IMR-90 (cell line): ENCODE results near the gene CTNNA2. TPM values are rescaled to one million over a fixed set of nuclear protein-coding genes. Genes with fewer than 3 reads are reported as not detected.
A peak's percentile ranks its signal among the peaks of the same experiment; 100 is the strongest.

Experiments
- ATAC-seq: fragments of 200-7000 bp; cut with Tn5 transposase; 2 replicates; pipeline ENCODE4 v1.9.1; 2020; ENCODE audit warnings: low read depth, mild to moderate bottlenecking, moderate library complexity
- BruUV-seq: library from RNA; stranded (reverse); fragments of 400-500 nt; replicated peaks from 2 replicates; lab custom pipeline; 2021; lab: Mats Ljungman, UMichigan
- CTCF ChIA-PET: fragments of 300-600 bp; formaldehyde crosslinking; extraction: SDS; loops from one replicate; lab custom pipeline; 2021; ENCODE audit warnings: antibody characterized with exemption; lab: Yijun Ruan, JAX
- POLR2A ChIA-PET: fragments of 300-600 bp; sonication (Branson Sonifier 250); formaldehyde crosslinking; loops from one replicate; lab custom pipeline; 2022; ENCODE audit warnings: antibody characterized with exemption; ENCODE audit not compliant: unreplicated experiment; lab: Charles Lee
- DNase-seq: peaks from one replicate; pipeline ENCODE4 v3.0.0; 2013
- H2AFZ ChIP-seq: replicated peaks from 2 replicates; pipeline ENCODE3; 2013; ENCODE audit warnings: low read length, mild to moderate bottlenecking; ENCODE audit not compliant: poor library complexity
- H2AK5ac ChIP-seq: 2 replicates; pipeline ENCODE4 v1.6.1; 2013; ENCODE audit warnings: low read depth, low read length, inconsistent platforms
- H2AK9ac ChIP-seq: replicated peaks from 2 replicates; pipeline ENCODE3; 2013; ENCODE audit warnings: mild to moderate bottlenecking, low read depth, low read length, moderate library complexity; ENCODE audit not compliant: poor library complexity
- H2BK120ac ChIP-seq: 2 replicates; pipeline ENCODE4 v1.6.1; 2013; ENCODE audit warnings: low read depth, low read length, inconsistent platforms
- H2BK15ac ChIP-seq: 3 replicates; pipeline ENCODE4 v1.6.1; 2013; ENCODE audit warnings: low read depth, low read length, inconsistent platforms
- H2BK20ac ChIP-seq: 2 replicates; pipeline ENCODE4 v1.6.1; 2013; ENCODE audit warnings: low read depth, mild to moderate bottlenecking, inconsistent platforms, low read length, moderate library complexity
- H2BK5ac ChIP-seq: 2 replicates; pipeline ENCODE4 v1.6.1; 2013; ENCODE audit warnings: mild to moderate bottlenecking, low read depth, low read length, inconsistent platforms; ENCODE audit not compliant: poor library complexity, severe bottlenecking
- H3K14ac ChIP-seq: replicated peaks from 2 replicates; pipeline ENCODE4 v1.6.1; 2013; ENCODE audit warnings: low read depth, low read length, inconsistent platforms
- H3K18ac ChIP-seq: 2 replicates; pipeline ENCODE4 v1.6.1; 2013; ENCODE audit warnings: low read depth, low read length, control low read depth
- H3K23ac ChIP-seq: 2 replicates; pipeline ENCODE4 v1.6.1; 2013; ENCODE audit warnings: low read depth, low read length, inconsistent platforms
- H3K27ac ChIP-seq: 2 replicates; pipeline ENCODE4 v1.5.1; 2013; ENCODE audit warnings: mild to moderate bottlenecking, control low read depth, low read length; ENCODE audit not compliant: insufficient read depth
- H3K27me3 ChIP-seq: 2 replicates; pipeline ENCODE4 v1.6.1; 2013; ENCODE audit warnings: low read length; ENCODE audit not compliant: control insufficient read depth, insufficient read depth
- H3K36me3 ChIP-seq: 2 replicates; pipeline ENCODE4 v1.6.1; 2013; ENCODE audit warnings: low read length, mixed read lengths; ENCODE audit not compliant: control insufficient read depth, insufficient read depth
- H3K4ac ChIP-seq: 2 replicates; pipeline ENCODE4 v1.6.1; 2013; ENCODE audit warnings: low read depth, low read length, inconsistent platforms
- H3K4me1 ChIP-seq: 2 replicates; pipeline ENCODE4 v1.6.1; 2013; ENCODE audit warnings: low read length, mixed read lengths; ENCODE audit not compliant: control insufficient read depth, insufficient read depth
- H3K4me2 ChIP-seq: 2 replicates; pipeline ENCODE4 v1.6.1; 2013; ENCODE audit warnings: low read depth, mild to moderate bottlenecking, control low read depth, low read length, moderate library complexity
- H3K4me3 ChIP-seq: 2 replicates; pipeline ENCODE4 v1.5.1; 2013; ENCODE audit warnings: low read depth, mild to moderate bottlenecking, control low read depth, low read length, moderate library complexity; ENCODE audit not compliant: insufficient read depth
- H3K56ac ChIP-seq: 2 replicates; pipeline ENCODE4 v1.6.1; 2013; ENCODE audit warnings: low read length, inconsistent platforms; ENCODE audit not compliant: insufficient read depth; ENCODE audit errors: extremely low read depth
- H3K79me1 ChIP-seq, 2 experiments: 2 replicates each; pipeline ENCODE4 v1.6.1; 2013; ENCODE audit warnings: low read length in 2 of 2, inconsistent platforms in 1 of 2, low read depth in 1 of 2
- H3K9ac ChIP-seq: 2 replicates; pipeline ENCODE4 v1.6.1; 2013; ENCODE audit warnings: low read depth, low read length, control low read depth
- H3K9me1 ChIP-seq: 2 replicates; pipeline ENCODE4 v1.6.1; 2013; ENCODE audit warnings: low read length, inconsistent platforms; ENCODE audit not compliant: insufficient read depth
- H3K9me3 ChIP-seq: 2 replicates; pipeline ENCODE4 v1.6.1; 2013; ENCODE audit warnings: low read length; ENCODE audit not compliant: control insufficient read depth, insufficient read depth
- H4K20me1 ChIP-seq: 2 replicates; pipeline ENCODE4 v1.6.1; 2013; ENCODE audit warnings: low read length, inconsistent platforms; ENCODE audit not compliant: insufficient read depth
- H4K5ac ChIP-seq: 2 replicates; pipeline ENCODE4 v1.6.1; 2013; ENCODE audit warnings: mild to moderate bottlenecking, low read depth, low read length, control low read depth
- H4K8ac ChIP-seq, 2 experiments: 2 replicates each; pipeline ENCODE4 v1.6.1; 2013; ENCODE audit warnings: low read depth in 2 of 2, low read length in 2 of 2, control low read depth in 1 of 2, inconsistent platforms in 1 of 2
- H4K91ac ChIP-seq: 2 replicates; pipeline ENCODE4 v1.6.1; 2013; ENCODE audit warnings: low read depth, low read length, inconsistent platforms; ENCODE audit not compliant: insufficient read depth
- CEBPB ChIP-seq: IDR thresholded peaks from 2 replicates; pipeline ENCODE4 v1.6.1; 2012; ENCODE audit warnings: low read depth, low read length, improper control_type of control experiment
- CHD1 ChIP-seq: IDR thresholded peaks from 2 replicates; pipeline ENCODE4 v1.6.1; 2012; ENCODE audit warnings: low read depth, low read length, improper control_type of control experiment
- MAFK ChIP-seq: IDR thresholded peaks from 2 replicates; pipeline ENCODE4 v1.6.1; 2012; ENCODE audit warnings: low read depth, low read length, improper control_type of control experiment
- NFE2L2 ChIP-seq: fragments of 150-350 bp; IDR thresholded peaks from 2 replicates; pipeline ENCODE4 v1.6.1; 2016; ENCODE audit warnings: low read depth, mild to moderate bottlenecking, low read length
- RAD21 ChIP-seq: IDR thresholded peaks from 2 replicates; pipeline ENCODE4 v1.6.1; 2012; ENCODE audit warnings: low read length, improper control_type of control experiment
- WGBS, 2 experiments: methylation state at CpG; one replicate each; pipeline versions ENCODE4 v1.1.5 to v1.1.7; 2013; ENCODE audit warnings: missing lambda C conversion rate in 2 of 2; ENCODE audit not compliant: insufficient read length in 1 of 2; ENCODE audit errors: extremely low coverage in 2 of 2; 5-methylcytosine and 5-hydroxymethylcytosine counted together
- dilution Hi-C: fragments of 300-500 bp; cut with HindIII; formaldehyde crosslinking; loops from one replicate; pipeline ENCODE4 v1.14.3; 2018; ENCODE audit warnings: low sequenced_read_pairs; ENCODE audit not compliant: unreplicated experiment
- in situ Hi-C: fragments of 300-500 bp; cut with MboI; formaldehyde crosslinking; loops from 3 replicates; pipeline ENCODE4 v1.14.3; 2019; ENCODE audit warnings: low sequenced_read_pairs, inconsistent platforms, mixed read lengths
- intact Hi-C: fragments of 100-400 bp; cut with micrococcal nuclease; formaldehyde crosslinking; loops from 2 replicates; pipeline ENCODE4 v1.10.0; 2022
- polyA plus RNA-seq, 3 experiments: library from polyadenylated mRNA; depleted of rRNA; stranded (reverse); fragments of >200 nt; gene quantifications; 2 replicates each; pipeline ENCODE4 v1.2.3, GENCODE V29; 2012; ENCODE audit warnings: low replicate concordance in 1 of 3
- total RNA-seq: library from RNA; depleted of rRNA; stranded (reverse); fragments of >200 nt; gene quantifications from 2 replicates; pipeline ENCODE4 v1.2.3, GENCODE V29; 2012
- TF ChIP-seq, protein P1 (sequence below): fragments of 150-350 bp; IDR thresholded peaks from 2 replicates; pipeline ENCODE4 v1.6.1; 2017; ENCODE audit warnings: mild to moderate bottlenecking, antibody characterized with exemption, low read length, low read depth

Gene CTNNA2
- total and polyA plus RNA-seq, 2 of the 4 experiments (the other 2 are of a cell fraction), result not detected

DNA sequence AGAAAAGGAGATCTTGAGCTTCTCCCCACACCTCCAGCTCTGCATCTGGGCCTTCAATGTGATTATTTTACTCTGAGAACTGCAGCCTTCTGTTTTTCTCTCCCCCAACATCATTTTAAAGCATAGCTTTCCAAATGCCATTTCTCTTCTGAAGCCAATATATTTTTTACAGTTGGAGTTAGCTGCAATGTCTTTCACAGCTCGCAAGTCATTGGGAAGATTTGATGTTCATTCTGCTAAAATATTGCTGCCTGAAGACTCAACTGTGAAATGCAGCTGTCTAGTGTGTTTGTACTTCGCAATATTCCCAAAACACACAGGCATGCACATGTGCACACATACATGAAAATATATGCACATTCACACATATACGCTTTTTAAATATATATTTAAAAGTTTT, 496.4 kb downstream of the CTNNA2 start:
- no peak overlapping the region; the same call in 2 of the 3 replicates for H2BK15ac ChIP-seq
- ChIA-PET POLR2A (no interaction called here), CTCF (interaction anchor here (1.1 kb wide), 1 partner anchor 45 kb away, joined by 3 read pairs; no protein-coding TSS in a partner anchor)
- in situ Hi-C loops, result no loop called here
- H2AFZ ChIP-seq, result no peak overlapping the region
- no CpG with 5 or more reads among the region's 3 CpGs for WGBS, 2 experiments
- no peak overlapping the region for H3K9ac ChIP-seq
- dilution Hi-C loops, result no loop called here
- no peak overlapping the region for H2AK9ac ChIP-seq
- no peaks in the 10 kb centered on the region for H3K36me3 ChIP-seq
- H3K4me3 ChIP-seq, result no peak overlapping the region
- no peak overlapping the region for H3K4me2 ChIP-seq
- no peak for DNase-seq
- H3K27ac ChIP-seq, result no peak overlapping the region
- no peak overlapping the region for H4K8ac ChIP-seq
- H3K9me1 ChIP-seq, result 0 out of 2 replicates have a peak, but pooled peaks cover 3% of the 10 kb centered on the region
- intact Hi-C loops, result no loop called here
- no peak overlapping the region for H2BK5ac ChIP-seq
- H2BK20ac ChIP-seq, result no peak overlapping the region
- H3K4ac ChIP-seq, result no peak overlapping the region
- H3K79me1 ChIP-seq, result no peaks in the 10 kb centered on the region
- no peak overlapping the region for H4K91ac ChIP-seq
- H3K14ac ChIP-seq, result no peak overlapping the region
- no peaks in the 10 kb centered on the region for H3K9me3 ChIP-seq
- peaks cover 7% of the 10 kb centered on the region for H3K4me1 ChIP-seq
- peak overlapping the region; percentile 28; the same call in 1 of the 2 replicates for H4K5ac ChIP-seq
- H3K18ac ChIP-seq, result peak overlapping the region; percentile 26; the same call in 1 of the 2 replicates
- ATAC-seq, result no peak
- H2BK120ac ChIP-seq, result no peak overlapping the region
- no peaks in the 10 kb centered on the region for H3K27me3 ChIP-seq
- BruUV-seq, result no TSS peak
- H3K23ac ChIP-seq, result no peak overlapping the region
- H3K56ac ChIP-seq, result no peak overlapping the region
- H2AK5ac ChIP-seq, result no peak overlapping the region
- no peaks in the 10 kb centered on the region for H4K20me1 ChIP-seq
- no peak for TF ChIP-seq NFE2L2
- TF ChIP-seq CEBPB, result no peak
- no peak for TF ChIP-seq MAFK
- TF ChIP-seq, protein P1, sequence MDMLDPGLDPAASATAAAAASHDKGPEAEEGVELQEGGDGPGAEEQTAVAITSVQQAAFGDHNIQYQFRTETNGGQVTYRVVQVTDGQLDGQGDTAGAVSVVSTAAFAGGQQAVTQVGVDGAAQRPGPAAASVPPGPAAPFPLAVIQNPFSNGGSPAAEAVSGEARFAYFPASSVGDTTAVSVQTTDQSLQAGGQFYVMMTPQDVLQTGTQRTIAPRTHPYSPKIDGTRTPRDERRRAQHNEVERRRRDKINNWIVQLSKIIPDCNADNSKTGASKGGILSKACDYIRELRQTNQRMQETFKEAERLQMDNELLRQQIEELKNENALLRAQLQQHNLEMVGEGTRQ, result no peak
- TF ChIP-seq RAD21, result no peak
- no peak for TF ChIP-seq CHD1
